HFF-Myc (cell line): ENCODE results near the gene CARD19.

Source experiments
- DNase-seq: peaks from one replicate; pipeline ENCODE4 v3.0.0-alpha.2; 2011; ENCODE audit warnings: low read depth; ENCODE audit errors: extremely low read depth
- H3K4me3 ChIP-seq: replicated peaks from 2 replicates; pipeline ENCODE4 v1.5.1; 2011; ENCODE audit warnings: low read depth, mild to moderate bottlenecking, control low read depth, low read length
- TF ChIP-seq, protein P1 (sequence below): IDR thresholded peaks from 2 replicates; pipeline ENCODE4 v1.5.1; 2012; ENCODE audit warnings: mild to moderate bottlenecking, low read depth, low read length, control low read depth; ENCODE audit errors: missing control alignments

Gene CARD19

DNA sequence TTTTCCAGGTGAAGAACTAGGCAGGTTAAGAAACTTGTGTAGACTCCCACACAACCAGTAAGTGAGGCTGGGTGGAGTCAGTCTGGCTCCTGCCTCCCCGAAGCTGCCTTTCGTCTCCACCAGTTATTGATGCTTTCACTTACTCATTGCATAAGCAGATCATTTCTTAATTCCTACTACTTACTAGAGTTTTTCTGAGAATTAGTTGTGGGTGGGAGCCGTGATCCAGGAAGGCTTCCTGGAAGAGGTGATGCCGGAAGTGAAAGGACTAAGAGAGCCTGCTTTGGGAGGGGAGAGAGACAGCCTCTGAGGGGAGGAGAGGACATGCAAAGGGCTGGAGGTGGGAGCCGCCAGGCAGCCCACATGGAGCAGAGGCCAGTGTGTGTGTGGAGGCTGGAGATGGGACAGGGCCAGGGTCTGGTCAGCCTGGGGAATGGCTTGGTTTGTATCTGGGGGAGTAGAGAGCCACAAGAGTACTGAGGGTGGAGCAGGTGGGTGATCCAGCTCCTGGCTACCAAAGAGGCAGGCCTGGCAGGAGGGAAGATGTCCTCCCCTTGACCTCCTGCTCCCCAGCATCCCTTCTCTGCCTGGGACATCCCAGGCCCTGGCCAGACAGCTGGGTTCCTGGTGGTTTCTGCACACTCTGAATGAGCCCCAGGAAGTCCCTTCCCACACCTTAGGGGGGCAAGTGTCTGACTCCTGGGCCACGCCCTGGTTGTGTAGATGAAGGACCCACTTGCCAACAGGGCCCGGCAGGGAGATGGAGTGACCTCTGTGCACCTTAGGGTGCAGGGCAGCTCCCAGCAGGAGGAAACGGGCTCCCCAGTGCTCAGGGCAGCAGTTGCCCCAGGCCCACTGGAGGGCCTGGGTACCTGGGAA, 12.2 kb upstream of the CARD19 start:
- no peak for DNase-seq
- H3K4me3 ChIP-seq = no peak overlapping the region
- TF ChIP-seq, protein P1, sequence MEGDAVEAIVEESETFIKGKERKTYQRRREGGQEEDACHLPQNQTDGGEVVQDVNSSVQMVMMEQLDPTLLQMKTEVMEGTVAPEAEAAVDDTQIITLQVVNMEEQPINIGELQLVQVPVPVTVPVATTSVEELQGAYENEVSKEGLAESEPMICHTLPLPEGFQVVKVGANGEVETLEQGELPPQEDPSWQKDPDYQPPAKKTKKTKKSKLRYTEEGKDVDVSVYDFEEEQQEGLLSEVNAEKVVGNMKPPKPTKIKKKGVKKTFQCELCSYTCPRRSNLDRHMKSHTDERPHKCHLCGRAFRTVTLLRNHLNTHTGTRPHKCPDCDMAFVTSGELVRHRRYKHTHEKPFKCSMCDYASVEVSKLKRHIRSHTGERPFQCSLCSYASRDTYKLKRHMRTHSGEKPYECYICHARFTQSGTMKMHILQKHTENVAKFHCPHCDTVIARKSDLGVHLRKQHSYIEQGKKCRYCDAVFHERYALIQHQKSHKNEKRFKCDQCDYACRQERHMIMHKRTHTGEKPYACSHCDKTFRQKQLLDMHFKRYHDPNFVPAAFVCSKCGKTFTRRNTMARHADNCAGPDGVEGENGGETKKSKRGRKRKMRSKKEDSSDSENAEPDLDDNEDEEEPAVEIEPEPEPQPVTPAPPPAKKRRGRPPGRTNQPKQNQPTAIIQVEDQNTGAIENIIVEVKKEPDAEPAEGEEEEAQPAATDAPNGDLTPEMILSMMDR = no peak

GRCh38 chr9:93084471-93084881, 11.5 kb upstream of the CARD19 start:
- TF ChIP-seq, protein P1 = no peak
- DNase-seq = no peak
- H3K4me3 ChIP-seq = no peak overlapping the region

GRCh38 chr9:93085676-93086075, 10.3 kb upstream of the CARD19 start:
- TF ChIP-seq, protein P1 = no peak
- H3K4me3 ChIP-seq = no peak overlapping the region
- DNase-seq = no peak

DNA sequence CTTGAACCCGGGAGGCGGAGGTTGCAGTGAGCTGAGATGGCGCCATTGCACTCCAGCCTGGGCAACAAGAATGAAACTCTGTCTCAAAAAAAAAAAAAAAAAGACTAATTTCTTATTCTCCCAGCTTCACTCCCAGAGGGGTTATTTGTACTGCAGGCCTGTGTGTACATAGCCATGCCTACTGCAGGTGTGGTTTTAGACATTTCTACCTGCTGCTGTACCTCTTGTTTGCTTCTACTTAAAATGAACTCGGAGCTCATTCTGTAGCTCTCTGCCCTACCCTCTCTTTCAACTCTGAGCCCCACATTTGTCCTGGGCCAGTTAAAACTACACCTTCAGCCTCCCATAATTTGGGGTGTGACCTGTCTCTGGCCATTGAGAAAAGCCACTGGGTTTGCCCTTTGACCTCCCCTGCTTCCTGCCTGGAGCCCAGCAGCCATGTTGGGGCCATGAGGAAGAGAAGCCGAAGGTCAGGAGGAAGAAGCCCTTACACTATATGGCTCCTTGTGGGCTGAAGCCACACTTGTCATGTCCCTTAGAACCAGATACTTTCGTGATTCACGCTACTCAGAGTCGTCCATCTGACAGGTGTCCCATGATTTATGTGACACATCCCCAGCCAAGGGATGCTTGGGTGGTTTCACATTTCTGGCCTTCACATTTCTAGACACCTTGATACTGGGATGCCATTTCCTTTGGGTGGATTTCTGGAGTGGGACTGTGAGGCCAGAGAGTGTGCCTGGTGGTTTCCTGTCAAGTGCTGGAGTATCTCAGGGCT, 9.4 kb upstream of the CARD19 start:
- no peak for DNase-seq
- TF ChIP-seq, protein P1 = no peak
- no peak overlapping the region for H3K4me3 ChIP-seq

DNA sequence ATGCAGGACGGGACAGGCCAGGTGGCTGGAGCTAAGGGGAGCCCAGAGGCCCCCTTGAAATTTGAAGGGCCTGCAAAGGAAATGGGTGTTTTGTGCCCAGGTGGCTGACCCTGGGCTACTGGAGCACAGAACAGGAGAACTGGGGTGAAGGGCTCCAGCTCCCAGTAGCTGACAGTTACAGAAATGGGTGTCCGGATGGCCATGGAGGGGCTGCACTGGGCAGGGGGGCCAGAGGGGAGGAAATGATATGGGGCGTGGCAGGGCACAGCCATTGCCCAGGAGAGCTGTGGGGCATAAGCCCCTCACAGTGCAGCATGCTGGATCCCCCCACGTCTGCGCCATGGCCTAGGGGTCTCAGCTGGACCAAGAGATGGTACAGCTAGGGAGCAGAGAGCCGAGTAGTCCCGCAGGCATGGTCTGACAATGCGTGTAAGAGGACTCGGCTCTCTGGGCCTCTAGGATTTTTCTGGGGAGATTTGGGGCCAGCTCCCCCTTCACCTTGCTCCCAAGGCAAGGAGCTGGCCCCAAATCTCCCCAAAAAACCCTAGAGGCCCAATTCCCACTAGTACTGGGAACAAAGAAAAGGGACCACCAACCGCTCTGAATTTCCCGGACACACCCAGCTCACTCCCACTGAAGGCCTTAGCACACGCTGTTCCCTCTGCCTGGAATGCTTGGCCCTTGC, 7.9 kb upstream of the CARD19 start:
- DNase-seq = no peak
- TF ChIP-seq, protein P1 = no peak
- H3K4me3 ChIP-seq = no peak overlapping the region

GRCh38 chr9:93088656-93089015, 7.4 kb upstream of the CARD19 start:
- H3K4me3 ChIP-seq = no peak overlapping the region
- DNase-seq = no peak
- TF ChIP-seq, protein P1 = no peak
